NB4 (cell line): ENCODE measurements around the gene TPMT.

Source experiments
- DNase-seq: peaks from one replicate; pipeline ENCODE4 v3.0.0; 2010; ENCODE audit warnings: low read depth
- H3K4me3 ChIP-seq: one replicate; pipeline ENCODE4 v1.5.1; 2011; ENCODE audit warnings: mild to moderate bottlenecking, low read depth, low read length, moderate library complexity
- CTCF ChIP-seq: IDR thresholded peaks from one replicate; pipeline ENCODE4 v1.5.1; 2012; ENCODE audit warnings: low read depth, low read length
- MYC ChIP-seq: IDR thresholded peaks from 2 replicates; pipeline ENCODE4 v1.6.1; 2011; ENCODE audit warnings: low read depth, low read length
- POLR2A ChIP-seq: IDR thresholded peaks from 2 replicates; pipeline ENCODE4 v1.6.1; 2011; ENCODE audit warnings: mild to moderate bottlenecking; ENCODE audit not compliant: insufficient read length; ENCODE audit errors: extremely low read depth
- TF ChIP-seq, protein P1 (sequence below): IDR thresholded peaks from 2 replicates; pipeline ENCODE4 v1.6.1; 2011; ENCODE audit warnings: low read depth, low read length

TPMT gene

DNA sequence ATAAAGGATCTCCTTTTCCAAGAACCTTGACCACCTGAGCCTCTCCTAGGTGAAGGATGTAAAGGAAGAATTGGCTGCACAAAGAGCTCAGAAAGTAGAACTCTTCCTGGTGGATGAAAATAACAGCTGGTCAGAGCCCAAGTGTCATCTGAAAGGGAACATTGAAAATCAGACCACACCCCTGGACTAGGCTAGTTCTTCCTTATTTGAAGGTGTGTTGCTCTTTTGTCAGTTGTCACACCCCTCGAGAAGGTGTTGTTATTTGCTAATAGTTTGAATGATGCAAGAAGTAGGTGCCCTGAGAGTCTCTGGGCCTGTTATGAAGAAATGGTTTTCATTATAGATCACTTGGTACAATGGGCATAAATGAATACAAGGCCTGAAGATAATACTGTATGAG is 63.5 kb downstream of the TPMT start:
- H3K4me3 ChIP-seq = no peak overlapping the region
- TF ChIP-seq, protein P1, sequence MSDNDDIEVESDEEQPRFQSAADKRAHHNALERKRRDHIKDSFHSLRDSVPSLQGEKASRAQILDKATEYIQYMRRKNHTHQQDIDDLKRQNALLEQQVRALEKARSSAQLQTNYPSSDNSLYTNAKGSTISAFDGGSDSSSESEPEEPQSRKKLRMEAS = no peak
- TF ChIP-seq MYC = no peak
- no peak for TF ChIP-seq POLR2A
- TF ChIP-seq CTCF = no peak
- no peak for DNase-seq

- TF ChIP-seq CTCF (no peak), POLR2A (no peak), MYC (no peak)
- TF ChIP-seq, protein P1 = no peak
- H3K4me3 ChIP-seq = no peak overlapping the region
- DNase-seq = no peak
These were observed 64.5 kb downstream of the TPMT start for GRCh38 chr6:18090349-18090786.

- TF ChIP-seq MYC (no peak), CTCF (no peak), POLR2A (no peak)
- TF ChIP-seq, protein P1 = no peak
- H3K4me3 ChIP-seq = no peak overlapping the region
- no peak for DNase-seq
These were observed 66.2 kb downstream of the TPMT start for GRCh38 chr6:18088419-18089296.

GRCh38 chr6:18087396-18088165 is 67.3 kb downstream of the TPMT start:
- no peak for TF ChIP-seq POLR2A
- no peak for TF ChIP-seq MYC
- TF ChIP-seq, protein P1 = no peak
- TF ChIP-seq CTCF = no peak
- DNase-seq = no peak

GRCh38 chr6:18081025-18081668 is 73.7 kb downstream of the TPMT start:
- TF ChIP-seq, protein P1 = no peak
- TF ChIP-seq POLR2A = no peak
- no peak for TF ChIP-seq MYC
- no peak for TF ChIP-seq CTCF
- no peak for DNase-seq
- no peak overlapping the region for H3K4me3 ChIP-seq

More at GRCh38 chr6:18087396-18088165, 67.3 kb downstream of the TPMT start:
- H3K4me3 ChIP-seq = no peak overlapping the region
